Heart right ventricle (tissue), 16 donors: ENCODE measurements around the gene GBP7. TPM values are rescaled to one million over a fixed set of nuclear protein-coding genes. Genes with fewer than 3 reads are reported as not detected.
A peak's percentile ranks its signal among the peaks of the same experiment; 100 is the strongest.

Experiments
- ATAC-seq, 8 donors: fragments of 200-7000 bp; cut with Tn5 transposase; one replicate each; pipeline ENCODE4 v1.9.1; 2020; ENCODE audit warnings: mild to moderate bottlenecking in 8 of 8, moderate library complexity in 8 of 8, moderate number of reproducible peaks in 1 of 8
- DNase-seq, 2 donors: peaks; one replicate each; pipeline ENCODE4 v3.0.0-alpha.2; 2020
- H3K27ac ChIP-seq, 10 donors: fragments of 200-600 bp; sonication (generic) in 2 of 10; one replicate each; pipeline versions ENCODE4 v1.5.0 to v1.8.0; 2020 to 2022; ENCODE audit warnings: mild to moderate bottlenecking in 3 of 10
- H3K27me3 ChIP-seq, 7 donors: fragments of 200-600 bp; one replicate each; pipeline ENCODE4 v1.8.0; 2021 to 2022; ENCODE audit warnings: mild to moderate bottlenecking in 2 of 7
- H3K36me3 ChIP-seq, 9 donors: fragments of 200-600 bp; sonication (generic) in 1 of 9; one replicate each; pipeline versions ENCODE4 v1.5.0 to v1.8.0; 2020 to 2022; ENCODE audit warnings: mild to moderate bottlenecking in 2 of 9
- H3K4me1 ChIP-seq, 9 donors: fragments of 200-600 bp; sonication (generic) in 1 of 9; one replicate each; pipeline versions ENCODE4 v1.5.0 to v1.8.0; 2020 to 2022; ENCODE audit warnings: mild to moderate bottlenecking in 4 of 9
- H3K4me3 ChIP-seq, 10 donors: fragments of 200-600 bp; sonication (generic) in 2 of 10; one replicate each; pipeline versions ENCODE4 v1.5.0 to v1.8.0; 2020 to 2022; ENCODE audit warnings: mild to moderate bottlenecking in 7 of 10, moderate library complexity in 2 of 10
- H3K9me3 ChIP-seq, 11 donors: fragments of 200-600 bp in 10 of 11; sonication (generic) in 2 of 11; one replicate each; pipeline versions ENCODE4 v1.5.0 to v1.8.0; 2013 to 2022; ENCODE audit warnings: mild to moderate bottlenecking in 2 of 11, control low read depth in 1 of 11, moderate library complexity in 1 of 11
- CTCF ChIP-seq, 9 donors: fragments of 200-600 bp; sonication (generic) in 2 of 9; IDR thresholded peaks; one replicate each; pipeline versions ENCODE4 v1.5.0 to v1.8.0; 2021 to 2022; ENCODE audit warnings: antibody characterized with exemption in 9 of 9, mild to moderate bottlenecking in 5 of 9, moderate library complexity in 1 of 9
- WGBS, 2 donors: extraction: QIAGEN DNeasy Blood & Tissue Kit; methylation state at CpG; one replicate each; pipeline ENCODE4 v1.1.7; 2013; ENCODE audit warnings: inconsistent platforms in 1 of 2; 5-methylcytosine and 5-hydroxymethylcytosine counted together
- intact Hi-C, 10 donors: fragments of 100-400 bp; cut with DNase I; formaldehyde crosslinking; loops; one replicate each; pipeline versions ENCODE4 v1.11.1 to v1.14.2; 2022
- polyA plus RNA-seq, 2 donors: library from polyadenylated mRNA; stranded (reverse); fragments of 200-250 nt; gene quantifications; one replicate each; pipeline ENCODE4 v1.2.3, GENCODE V29; 2013
- total RNA-seq, 10 donors: library from RNA; stranded (reverse); fragmentation: NEBNext Ultra II Directional in 3 of 10; extraction: Animal tissue kit (Norgen Biotek cat#: 25700) in 3 of 10; gene quantifications; one replicate each; pipeline versions ENCODE4 v1.2.1 to v1.2.4, GENCODE V29; 2021 to 2023
- donor health status: Arrhythmogenic right ventricular cardiomyopathy.
- donor health status: ischemic (EF 13 %, LVEDD 7.1; RV severe dilation, severe dysfunction).
- donor health status: healthy with polysubstance abuse.
- donor health status: DM: no; HTN: yes; CAD: no.
- donor health status: DM: no; HTN: no; CAD: no.
- donor health status: ischemic (EF 25% LVEDD 6.9; RV normal size, moderate dysfunction).
- donor health status: ischemic (EF 25% LVEDD 5.7; RV mildly dilated, moderate dysfunction).
- donor health status: healthy.
- donor health status: DM: yes; HTN: yes; CAD: no.
- donor health status: Ischemic cardiomyopathy.
- donor health status: ischemic (EF 35%, LVEDD 5.7; RV mildly dilated, moderate dysfunction).
- donor health status: nonischemic (EF 11% LVEDD 7.7; RV severe dilation, severe dysfunction).
- donor health status: DM: yes; HTN: yes; CAD: no.
- donor health status: PGD.
- donor health status: ischemic (EF 29% LVEDD 5.4; RV normal size, mild dysfunction).
- donor health status: nonischemic (EF 23%, LVEDD 6.1; RV moderate dilation, normal function).

Gene GBP7
- total and polyA plus RNA-seq, 12 donors: 0.17 to 0.42 TPM; not detected in 10

DNA sequence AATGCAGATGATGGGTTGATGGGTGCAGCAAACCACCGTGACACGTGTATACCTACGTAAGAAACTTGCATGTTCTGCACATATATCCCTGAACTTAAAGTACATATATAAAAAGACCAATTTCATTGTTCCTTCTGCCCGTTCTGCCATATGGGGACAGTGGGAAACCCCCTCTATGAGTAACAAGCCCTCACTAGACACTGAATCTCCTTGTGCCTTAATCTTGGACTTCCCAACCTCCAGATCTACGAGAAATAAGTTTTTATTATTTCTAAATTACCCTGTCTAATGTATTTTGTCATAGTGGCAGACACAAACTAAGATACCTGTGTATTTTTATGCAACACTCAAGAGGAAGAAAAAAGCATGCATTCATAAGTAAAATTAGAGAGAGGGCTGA, 10.0 kb downstream of the GBP7 start:
- DNase-seq (no peak), ATAC-seq (no peak)
- Histone ChIP-seq H3K9me3 (peaks cover 0 to 10% (median 0%) of the 10 kb centered on the region in 11 donors), H3K27me3 (no peaks in the 10 kb centered on the region), H3K36me3 (no peaks in the 10 kb centered on the region), H3K27ac (no peak overlapping the region), H3K4me3 (no peak overlapping the region), H3K4me1 (no peaks in the 10 kb centered on the region)
- no peak for TF ChIP-seq CTCF (IDR thresholded peaks at IDR 0.05)
- intact Hi-C loops: no loop called here
- WGBS, 2 donors: 94 to 95% methylated on average over 5 of the region's 5 CpGs

GRCh38 chr1:89151047-89151446, 24.8 kb downstream of the GBP7 start:
- H3K36me3 ChIP-seq: no peaks in the 10 kb centered on the region
- H3K4me1 ChIP-seq: no peaks in the 10 kb centered on the region
- ATAC-seq (no peak), DNase-seq (no peak)
- intact Hi-C loops: no loop called here
- TF ChIP-seq CTCF (IDR thresholded peaks at IDR 0.05): no peak
- 46 to 71% methylated on average over 1 of the region's 1 CpG for WGBS, 2 donors
- H3K27ac ChIP-seq: no peak overlapping the region
- H3K4me3 ChIP-seq: no peak overlapping the region
- H3K9me3 ChIP-seq: peaks cover 0 to 3% (median 0%) of the 10 kb centered on the region in 11 donors
- H3K27me3 ChIP-seq: no peaks in the 10 kb centered on the region

DNA sequence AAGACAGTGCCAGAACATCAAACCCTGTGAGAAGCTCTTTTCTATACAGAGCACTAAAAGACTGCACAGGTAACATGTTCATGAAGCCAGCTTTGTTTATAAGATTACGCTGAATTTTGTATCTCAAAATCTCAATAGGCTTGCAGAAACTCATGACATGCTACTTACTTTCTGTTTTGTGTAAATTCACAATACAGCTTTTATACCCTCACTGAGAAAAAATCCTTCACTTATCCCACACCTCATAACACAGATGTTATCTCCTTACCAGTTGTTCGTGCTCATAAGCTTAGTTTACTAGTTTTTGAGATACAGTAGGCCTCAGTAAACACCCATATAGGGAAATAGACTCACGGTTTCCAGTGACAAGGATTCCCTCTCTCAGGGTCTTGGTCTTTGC, 25.8 kb downstream of the GBP7 start:
- Histone ChIP-seq H3K36me3 (no peaks in the 10 kb centered on the region), H3K4me3 (no peak overlapping the region), H3K27ac (no peak overlapping the region), H3K9me3 (no peaks in the 10 kb centered on the region), H3K4me1 (no peaks in the 10 kb centered on the region), H3K27me3 (no peaks in the 10 kb centered on the region)
- DNase-seq (no peak), ATAC-seq (no peak)
- intact Hi-C loops: loop anchor here in 1 of 10 donors (10.0 kb wide), 1 partner anchor 205 kb away; no protein-coding TSS in a partner anchor
- WGBS, 2 donors: 82% methylated on average over 3 of the region's 3 CpGs
- no peak for TF ChIP-seq CTCF (IDR thresholded peaks at IDR 0.05)

- Histone ChIP-seq H3K9me3 (no peaks in the 10 kb centered on the region), H3K27ac (no peak overlapping the region), H3K4me1 (no peaks in the 10 kb centered on the region), H3K4me3 (no peak overlapping the region), H3K36me3 (no peaks in the 10 kb centered on the region), H3K27me3 (no peaks in the 10 kb centered on the region)
- intact Hi-C loops: loop anchor here in 1 of 10 donors (10.0 kb wide), 1 partner anchor 206 kb away; no protein-coding TSS in a partner anchor
- TF ChIP-seq CTCF (IDR thresholded peaks at IDR 0.05): peak in 6 of 9 donors; percentile 11 to 38 (median 20)
- ATAC-seq (peak in 5 of 8 donors; percentile 25 to 54 (median 45)), DNase-seq (no peak)
- whole genome bisulfite sequencing, 2 donors: 33 to 45% methylated on average over 3 of the region's 3 CpGs
Observed at GRCh38 chr1:89149229-89149628, 26.6 kb downstream of the GBP7 start.
